ENCODE results near the gene POFUT1.
"Not testable (repeated sequence)": the region's sequence is repeated elsewhere in the genome, so short reads cannot be mapped to it uniquely, and the experiment has no call there.

Gene POFUT1

DNA sequence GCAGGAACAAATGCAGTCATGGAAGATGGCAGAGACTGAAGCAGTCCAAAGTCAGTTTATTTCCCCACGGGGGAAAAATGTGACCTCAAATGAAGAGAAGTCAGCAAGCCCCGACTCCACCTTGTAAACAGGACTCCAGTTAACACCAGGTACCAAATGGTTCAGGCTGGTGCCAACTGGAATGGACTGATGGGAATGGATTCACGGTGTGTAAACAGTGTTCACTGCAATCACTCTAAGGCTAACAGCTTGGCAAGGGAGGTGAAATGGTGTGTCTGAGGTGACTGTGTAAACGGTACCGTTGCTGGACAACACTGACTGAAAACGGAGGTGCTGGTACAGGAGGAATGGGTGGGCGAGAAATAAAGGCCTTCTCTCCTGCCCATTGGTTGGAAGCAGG lies 12.1 kb upstream of the POFUT1 start:
- no peak for DNase-seq
- H3K27ac ChIP-seq (ENCODE audit: insufficient read depth, low read length, poor library complexity, severe bottlenecking) = no peak overlapping the region
- H3K36me3 ChIP-seq (ENCODE audit: control insufficient read depth, insufficient read depth, low read length) = peaks cover 45% of the 10 kb centered on the region
- H3K27me3 ChIP-seq (replicated peaks; ENCODE audit: control insufficient read depth, insufficient read depth, low read length, poor library complexity, severe bottlenecking) = no peaks in the 10 kb centered on the region
- peaks cover under 1% of the 10 kb centered on the region for H3K4me1 ChIP-seq (ENCODE audit: control insufficient read depth, insufficient read depth, low read length, poor library complexity, severe bottlenecking)
- no peak overlapping the region for H3K4me3 ChIP-seq (ENCODE audit: insufficient read depth, low read depth, low read length, poor library complexity, severe bottlenecking)
- no peaks in the 10 kb centered on the region for H3K9me3 ChIP-seq (ENCODE audit: control insufficient read depth, low read length)

DNA sequence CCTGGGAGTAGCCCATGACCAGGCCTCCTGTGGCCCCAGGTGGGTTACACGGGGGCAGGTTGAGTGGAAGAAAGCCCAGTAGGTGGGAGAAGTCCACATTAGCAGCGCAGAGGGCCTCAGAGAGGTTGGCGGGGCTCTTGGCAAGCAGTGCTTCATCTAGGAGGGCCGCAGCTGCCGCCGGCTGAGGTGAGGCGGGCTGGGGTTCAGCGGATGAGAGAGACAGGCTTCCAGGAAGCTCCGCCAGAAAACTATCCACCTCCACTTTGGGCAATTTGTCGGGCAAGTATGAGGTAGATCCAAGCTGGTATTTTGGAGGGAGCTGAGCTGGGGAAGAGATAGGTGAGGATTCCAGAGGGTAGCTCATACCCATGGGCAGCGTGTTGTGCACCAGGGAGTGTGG lies 11.1 kb upstream of the POFUT1 start:
- not testable (repeated sequence) for H3K4me3 ChIP-seq (ENCODE audit: insufficient read depth, low read depth, low read length, poor library complexity, severe bottlenecking)

DNA sequence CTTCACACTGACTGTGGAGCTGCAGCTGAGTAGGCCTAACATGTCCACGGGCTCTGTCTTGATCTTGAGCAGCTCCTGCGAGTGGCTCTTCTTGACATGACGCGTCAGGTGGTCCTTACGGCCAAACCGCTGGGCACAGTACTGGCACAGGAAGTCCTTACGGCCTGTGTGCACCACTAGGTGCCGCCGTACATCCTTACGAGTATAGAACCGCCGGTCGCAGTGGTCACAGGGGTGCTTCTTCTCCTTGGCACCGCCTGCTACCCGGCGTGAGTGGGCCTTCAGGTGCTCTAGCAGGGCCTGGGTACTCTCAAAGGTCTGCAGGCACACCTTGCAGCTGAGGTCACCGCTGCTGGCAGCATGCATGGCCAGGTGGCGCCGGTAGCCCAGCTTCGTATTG lies 10.5 kb upstream of the POFUT1 start:
- H3K4me3 ChIP-seq (ENCODE audit: insufficient read depth, low read depth, low read length, poor library complexity, severe bottlenecking); H3K27ac ChIP-seq (ENCODE audit: insufficient read depth, low read length, poor library complexity, severe bottlenecking); H3K27me3 ChIP-seq (replicated peaks; ENCODE audit: control insufficient read depth, insufficient read depth, low read length, poor library complexity, severe bottlenecking); H3K4me1 ChIP-seq (ENCODE audit: control insufficient read depth, insufficient read depth, low read length, poor library complexity, severe bottlenecking); DNase-seq; H3K9me3 ChIP-seq (ENCODE audit: control insufficient read depth, low read length): not testable (repeated sequence)
- H3K36me3 ChIP-seq (ENCODE audit: control insufficient read depth, insufficient read depth, low read length) = peaks cover 55% of the 10 kb centered on the region

More for the DNA sequence above, 11.1 kb upstream of the POFUT1 start:
- not testable (repeated sequence) for H3K9me3 ChIP-seq (ENCODE audit: control insufficient read depth, low read length); H3K27ac ChIP-seq (ENCODE audit: insufficient read depth, low read length, poor library complexity, severe bottlenecking); H3K27me3 ChIP-seq (replicated peaks; ENCODE audit: control insufficient read depth, insufficient read depth, low read length, poor library complexity, severe bottlenecking); DNase-seq; H3K4me1 ChIP-seq (ENCODE audit: control insufficient read depth, insufficient read depth, low read length, poor library complexity, severe bottlenecking)
- H3K36me3 ChIP-seq (ENCODE audit: control insufficient read depth, insufficient read depth, low read length) = peaks cover 50% of the 10 kb centered on the region

DNA sequence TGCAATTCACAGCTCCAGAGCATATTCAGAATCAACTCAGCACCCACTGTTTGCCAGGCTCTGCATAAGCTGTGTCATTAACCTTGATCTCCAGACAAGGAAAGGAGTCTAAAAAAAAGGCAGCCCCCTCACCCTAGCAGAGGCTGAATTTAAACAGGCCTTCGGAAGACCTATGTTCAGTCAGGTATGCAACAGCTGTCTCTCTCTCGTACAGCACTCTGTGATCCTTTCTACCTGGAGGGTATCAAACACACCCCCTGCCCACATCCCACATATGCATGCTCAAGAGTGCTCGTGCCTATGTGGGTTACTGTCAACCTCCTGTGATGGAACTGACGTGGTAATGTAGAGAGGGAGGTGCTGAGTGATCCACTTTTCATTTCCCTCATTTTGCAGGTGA lies 8.7 kb upstream of the POFUT1 start:
- no peak for DNase-seq
- no peak overlapping the region for H3K4me3 ChIP-seq (ENCODE audit: insufficient read depth, low read depth, low read length, poor library complexity, severe bottlenecking)
- no peaks in the 10 kb centered on the region for H3K4me1 ChIP-seq (ENCODE audit: control insufficient read depth, insufficient read depth, low read length, poor library complexity, severe bottlenecking)
- H3K9me3 ChIP-seq (ENCODE audit: control insufficient read depth, low read length) = no peaks in the 10 kb centered on the region
- H3K27ac ChIP-seq (ENCODE audit: insufficient read depth, low read length, poor library complexity, severe bottlenecking) = no peak overlapping the region
- H3K27me3 ChIP-seq (replicated peaks; ENCODE audit: control insufficient read depth, insufficient read depth, low read length, poor library complexity, severe bottlenecking) = no peaks in the 10 kb centered on the region
- H3K36me3 ChIP-seq (ENCODE audit: control insufficient read depth, insufficient read depth, low read length) = peaks cover 56% of the 10 kb centered on the region

GRCh38 chr20:32201296-32201976 lies 6.2 kb upstream of the POFUT1 start:
- no peaks in the 10 kb centered on the region for H3K27me3 ChIP-seq (replicated peaks; ENCODE audit: control insufficient read depth, insufficient read depth, low read length, poor library complexity, severe bottlenecking)
- H3K27ac ChIP-seq (ENCODE audit: insufficient read depth, low read length, poor library complexity, severe bottlenecking) = no peak overlapping the region
- peaks cover 13% of the 10 kb centered on the region for H3K4me1 ChIP-seq (ENCODE audit: control insufficient read depth, insufficient read depth, low read length, poor library complexity, severe bottlenecking)
- H3K4me3 ChIP-seq (ENCODE audit: insufficient read depth, low read depth, low read length, poor library complexity, severe bottlenecking) = no peak overlapping the region
- H3K9me3 ChIP-seq (ENCODE audit: control insufficient read depth, low read length) = no peaks in the 10 kb centered on the region
- no peak for DNase-seq
- peaks cover 41% of the 10 kb centered on the region for H3K36me3 ChIP-seq (ENCODE audit: control insufficient read depth, insufficient read depth, low read length)

GRCh38 chr20:32201977-32202363 lies 5.7 kb upstream of the POFUT1 start:
- Histone ChIP-seq H3K36me3 (ENCODE audit: control insufficient read depth, insufficient read depth, low read length) (peaks cover 39% of the 10 kb centered on the region), H3K4me3 (ENCODE audit: insufficient read depth, low read depth, low read length, poor library complexity, severe bottlenecking) (no peak overlapping the region), H3K27ac (ENCODE audit: insufficient read depth, low read length, poor library complexity, severe bottlenecking) (no peak overlapping the region), H3K27me3 (replicated peaks; ENCODE audit: control insufficient read depth, insufficient read depth, low read length, poor library complexity, severe bottlenecking) (no peaks in the 10 kb centered on the region), H3K9me3 (ENCODE audit: control insufficient read depth, low read length) (no peaks in the 10 kb centered on the region), H3K4me1 (ENCODE audit: control insufficient read depth, insufficient read depth, low read length, poor library complexity, severe bottlenecking) (peaks cover 18% of the 10 kb centered on the region)
- no peak for DNase-seq

GRCh38 chr20:32203356-32204204 lies 4.1 kb upstream of the POFUT1 start:
- peaks cover 27% of the 10 kb centered on the region for H3K4me1 ChIP-seq (ENCODE audit: control insufficient read depth, insufficient read depth, low read length, poor library complexity, severe bottlenecking)
- no peak for DNase-seq
- no peak overlapping the region for H3K27ac ChIP-seq (ENCODE audit: insufficient read depth, low read length, poor library complexity, severe bottlenecking)
- peaks cover 26% of the 10 kb centered on the region for H3K36me3 ChIP-seq (ENCODE audit: control insufficient read depth, insufficient read depth, low read length)
- H3K4me3 ChIP-seq (ENCODE audit: insufficient read depth, low read depth, low read length, poor library complexity, severe bottlenecking) = no peak overlapping the region
- H3K9me3 ChIP-seq (ENCODE audit: control insufficient read depth, low read length) = no peaks in the 10 kb centered on the region
- no peaks in the 10 kb centered on the region for H3K27me3 ChIP-seq (replicated peaks; ENCODE audit: control insufficient read depth, insufficient read depth, low read length, poor library complexity, severe bottlenecking)

GRCh38 chr20:32204205-32205109 lies 3.2 kb upstream of the POFUT1 start:
- H3K9me3 ChIP-seq (ENCODE audit: control insufficient read depth, low read length) = no peaks in the 10 kb centered on the region
- peaks cover 17% of the 10 kb centered on the region for H3K36me3 ChIP-seq (ENCODE audit: control insufficient read depth, insufficient read depth, low read length)
- H3K27me3 ChIP-seq (replicated peaks; ENCODE audit: control insufficient read depth, insufficient read depth, low read length, poor library complexity, severe bottlenecking) = no peaks in the 10 kb centered on the region
- no peak overlapping the region for H3K27ac ChIP-seq (ENCODE audit: insufficient read depth, low read length, poor library complexity, severe bottlenecking)
- peaks cover 28% of the 10 kb centered on the region for H3K4me1 ChIP-seq (ENCODE audit: control insufficient read depth, insufficient read depth, low read length, poor library complexity, severe bottlenecking)
- no peak overlapping the region for H3K4me3 ChIP-seq (ENCODE audit: insufficient read depth, low read depth, low read length, poor library complexity, severe bottlenecking)
- DNase-seq = no peak

DNA sequence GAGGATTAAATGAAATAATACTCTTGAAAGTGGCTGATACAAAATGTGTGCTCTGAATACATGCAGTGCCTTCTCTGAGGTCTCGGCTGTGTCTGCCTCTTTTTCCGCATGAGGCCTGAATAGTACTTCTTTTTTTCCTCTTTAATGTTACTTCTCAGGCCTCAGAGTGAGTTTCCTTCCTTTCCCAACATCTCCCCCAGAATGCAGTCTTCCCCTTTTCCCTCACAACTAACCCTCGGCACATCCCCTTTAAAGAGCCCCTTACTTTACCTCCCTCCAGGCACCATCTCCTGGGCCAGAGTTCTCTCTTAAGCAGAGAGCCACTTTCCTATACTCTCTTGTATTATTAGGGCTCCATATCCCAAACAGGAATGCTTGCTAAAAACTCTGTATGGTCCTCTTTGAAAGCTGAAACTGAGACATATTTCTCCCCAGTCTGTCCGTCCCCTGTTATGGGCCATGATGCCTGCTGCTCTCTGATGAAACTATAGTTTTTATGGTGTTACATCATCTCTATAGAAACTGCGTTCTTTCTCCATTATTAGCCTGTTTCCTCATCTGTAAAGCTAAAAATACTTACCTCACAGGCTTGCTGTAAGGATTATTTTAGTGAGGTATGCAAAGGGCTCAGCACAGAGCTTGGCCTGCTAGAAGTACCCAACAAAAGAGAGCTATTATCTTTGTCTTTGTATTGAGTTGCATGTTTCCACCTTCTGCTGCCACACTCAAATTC lies 2.4 kb upstream of the POFUT1 start:
- H3K9me3 ChIP-seq (ENCODE audit: control insufficient read depth, low read length) = no peaks in the 10 kb centered on the region
- no peaks in the 10 kb centered on the region for H3K27me3 ChIP-seq (replicated peaks; ENCODE audit: control insufficient read depth, insufficient read depth, low read length, poor library complexity, severe bottlenecking)
- peaks cover 28% of the 10 kb centered on the region for H3K4me1 ChIP-seq (ENCODE audit: control insufficient read depth, insufficient read depth, low read length, poor library complexity, severe bottlenecking)
- no peak for DNase-seq
- H3K27ac ChIP-seq (ENCODE audit: insufficient read depth, low read length, poor library complexity, severe bottlenecking) = no peak overlapping the region
- H3K36me3 ChIP-seq (ENCODE audit: control insufficient read depth, insufficient read depth, low read length) = peaks cover 15% of the 10 kb centered on the region
- no peak overlapping the region for H3K4me3 ChIP-seq (ENCODE audit: insufficient read depth, low read depth, low read length, poor library complexity, severe bottlenecking)
